ENCODE data around the gene PTPRC.

The PTPRC gene

GRCh38 chr1:198647055-198647454 lies 8.2 kb downstream of the PTPRC start:
- DNase-seq: no peak

GRCh38 chr1:198648592-198648991 lies 9.8 kb downstream of the PTPRC start:
- DNase-seq: no peak

- no peak for DNase-seq
Measured at GRCh38 chr1:198649232-198649967, 10.6 kb downstream of the PTPRC start.

- DNase-seq: no peak
Measured at GRCh38 chr1:198649968-198650338, 11.1 kb downstream of the PTPRC start.

- no peak for DNase-seq
Measured at GRCh38 chr1:198650506-198650905, 11.7 kb downstream of the PTPRC start.

- DNase-seq: no peak
Measured at GRCh38 chr1:198651650-198652400, 13.0 kb downstream of the PTPRC start.

GRCh38 chr1:198653808-198654413 lies 15.1 kb downstream of the PTPRC start:
- DNase-seq: no peak

- DNase-seq: no peak
Measured at GRCh38 chr1:198655459-198656121, 16.8 kb downstream of the PTPRC start.

- no peak for DNase-seq
Measured at GRCh38 chr1:198656500-198656932, 17.7 kb downstream of the PTPRC start.

GRCh38 chr1:198657550-198658064 lies 18.8 kb downstream of the PTPRC start:
- no peak for DNase-seq

- DNase-seq: no peak
Measured at GRCh38 chr1:198660341-198661261, 21.8 kb downstream of the PTPRC start.

- no peak for DNase-seq
Measured at GRCh38 chr1:198662821-198663220, 24.0 kb downstream of the PTPRC start.

GRCh38 chr1:198664068-198664788 lies 25.4 kb downstream of the PTPRC start:
- no peak for DNase-seq

- DNase-seq: no peak
Measured at GRCh38 chr1:198667186-198667585, 28.3 kb downstream of the PTPRC start.

- no peak for DNase-seq
Measured at GRCh38 chr1:198667807-198668206, 29.0 kb downstream of the PTPRC start.

GRCh38 chr1:198669023-198669698 lies 30.3 kb downstream of the PTPRC start:
- DNase-seq: no peak

GRCh38 chr1:198669771-198670170 lies 30.9 kb downstream of the PTPRC start:
- no peak for DNase-seq

GRCh38 chr1:198671136-198671535 lies 32.3 kb downstream of the PTPRC start:
- DNase-seq: no peak

GRCh38 chr1:198672124-198672523 lies 33.3 kb downstream of the PTPRC start:
- DNase-seq: no peak

- DNase-seq: no peak
Measured at GRCh38 chr1:198674009-198674408, 35.2 kb downstream of the PTPRC start.

GRCh38 chr1:198676253-198676652 lies 37.4 kb downstream of the PTPRC start:
- no peak for DNase-seq

Data from NCI-H1417 treated with DMSO at 0.1 percent for 48 hours (cell line).